Activated CD4-positive, alpha-beta T cell treated with anti-CD3 and anti-CD28 coated beads, Interleukin-2, amount 10 ng/mL, durations not matched to agents 7 days and 5 days (primary cell): ENCODE results near the gene NKAPD1. TPM values are rescaled to one million over a fixed set of nuclear protein-coding genes. Genes with fewer than 3 reads are reported as not detected.

ENCODE experiments used
- CTCF ChIA-PET: fragments of 350-600 bp; sonication (Branson Sonifier 250); formaldehyde crosslinking; loops from one replicate; lab custom pipeline; 2021; ENCODE audit warnings: antibody characterized with exemption; lab: Charles Lee
- POLR2A ChIA-PET: fragments of 350-600 bp; sonication (Branson Sonifier 250); formaldehyde crosslinking; loops from one replicate; lab custom pipeline; 2021; ENCODE audit warnings: antibody characterized with exemption; lab: Charles Lee
- DNase-seq: peaks from one replicate; pipeline ENCODE4 v3.0.0-alpha.2; 2020
- H3K27ac Mint-ChIP-seq: one replicate; pipeline ENCODE4 v1.8.0; 2021; ENCODE audit warnings: mild to moderate bottlenecking, moderate library complexity, mixed read lengths
- H3K27me3 Mint-ChIP-seq: one replicate; pipeline ENCODE4 v1.8.0; 2021; ENCODE audit warnings: mixed read lengths
- H3K36me3 Mint-ChIP-seq: one replicate; pipeline ENCODE4 v1.8.0; 2021; ENCODE audit warnings: low read depth, mixed read lengths
- H3K4me1 Mint-ChIP-seq: one replicate; pipeline ENCODE4 v1.8.0; 2021; ENCODE audit warnings: mixed read lengths
- H3K4me3 Mint-ChIP-seq: one replicate; pipeline ENCODE4 v1.8.0; 2021; ENCODE audit warnings: mild to moderate bottlenecking, moderate library complexity, mixed read lengths
- H3K9me3 Mint-ChIP-seq: one replicate; pipeline ENCODE4 v1.8.0; 2021; ENCODE audit warnings: mixed read lengths
- total RNA-seq, 2 experiments: library from RNA; stranded (reverse); gene quantifications; one replicate each; pipeline ENCODE4 v1.2.3, GENCODE V29; 2021

NKAPD1 gene
- total RNA-seq, 2 experiments from 2014 or later, result 25.3 to 25.6 TPM

DNA sequence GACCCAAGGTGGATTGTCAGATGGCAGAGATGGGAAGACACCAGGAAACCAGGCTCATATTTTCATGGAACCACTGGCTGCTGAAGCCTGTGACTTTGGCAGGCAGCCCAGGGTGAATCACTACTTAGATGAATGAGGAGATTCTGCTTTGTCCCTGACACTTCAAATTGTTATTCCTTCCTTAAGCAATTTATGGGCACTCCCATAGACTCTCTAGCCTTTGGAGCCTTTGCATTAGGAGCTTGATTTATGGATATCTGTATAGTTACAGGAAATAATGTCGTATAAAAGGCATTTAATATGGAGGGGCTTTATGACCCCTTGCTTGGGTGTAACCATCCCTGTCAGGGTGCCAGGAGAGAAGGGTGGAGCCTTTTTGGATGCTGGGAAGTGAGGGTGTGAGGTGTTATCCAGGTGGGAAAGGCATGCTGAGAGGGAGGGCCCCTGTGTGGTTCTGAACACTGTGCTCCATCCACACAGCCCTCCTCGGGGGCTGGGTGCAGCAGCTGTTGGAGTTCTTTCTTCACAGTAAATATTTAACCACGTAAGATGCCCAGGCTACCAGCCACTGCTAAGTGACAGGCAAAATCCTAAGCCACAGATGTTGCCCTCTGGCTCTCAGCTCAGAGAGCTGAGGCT is 54.5 kb downstream of the NKAPD1 start:
- Mint-ChIP-seq H3K27ac (no peak overlapping the region), H3K4me1 (peaks cover 10% of the 10 kb centered on the region), H3K4me3 (no peak overlapping the region), H3K27me3 (no peaks in the 10 kb centered on the region), H3K36me3 (no peaks in the 10 kb centered on the region), H3K9me3 (no peaks in the 10 kb centered on the region)
- DNase-seq, result no peak
- CTCF ChIA-PET, result no interaction called here
- POLR2A ChIA-PET, result no interaction called here

DNA sequence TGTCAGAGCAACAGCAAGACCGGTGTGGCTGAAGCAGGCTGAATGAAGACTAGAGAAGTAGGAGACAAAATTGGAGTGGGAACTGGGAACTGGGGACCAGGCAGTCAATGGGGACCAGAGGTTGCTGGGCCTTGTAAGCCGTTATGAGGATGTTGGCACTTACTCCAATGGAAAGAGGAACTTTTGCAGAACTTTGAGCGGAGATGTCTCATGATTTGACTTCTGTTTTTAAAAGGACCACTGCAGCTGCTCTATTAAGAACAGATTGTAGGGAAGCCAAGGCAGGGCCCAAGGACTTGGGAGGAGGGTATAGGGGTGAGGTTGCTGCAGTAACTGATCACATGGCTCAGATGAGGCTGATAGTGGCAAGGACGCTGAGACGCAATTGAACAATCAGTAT is 55.6 kb downstream of the NKAPD1 start:
- Mint-ChIP-seq H3K27me3 (no peaks in the 10 kb centered on the region), H3K36me3 (no peaks in the 10 kb centered on the region), H3K27ac (no peak overlapping the region), H3K9me3 (no peaks in the 10 kb centered on the region), H3K4me3 (no peak overlapping the region), H3K4me1 (peaks cover 10% of the 10 kb centered on the region)
- ChIA-PET POLR2A (no interaction called here), CTCF (interaction anchor here (0.9 kb wide), 1 partner anchor 16 kb away, joined by 3 read pairs; no protein-coding TSS in a partner anchor)
- no peak for DNase-seq

DNA sequence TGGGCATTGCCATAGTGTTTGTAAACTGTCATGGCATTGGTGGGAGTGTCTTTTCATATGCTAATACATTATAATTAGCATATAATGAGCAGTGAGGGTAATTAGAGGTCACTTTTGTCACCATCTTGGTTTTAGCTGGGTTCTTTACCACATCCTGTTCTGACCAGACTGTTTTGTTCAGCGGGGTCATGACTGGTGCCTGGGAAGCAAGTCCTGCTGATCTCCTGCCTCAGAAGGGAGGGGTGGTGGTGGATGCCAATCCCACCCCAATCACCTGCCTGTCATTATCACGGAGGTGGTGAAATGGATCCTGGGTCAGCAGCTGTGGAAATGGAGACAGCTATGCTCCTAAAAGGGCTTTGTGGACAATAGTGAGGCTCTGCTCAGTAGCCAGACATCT is 58.6 kb downstream of the NKAPD1 start:
- no peak overlapping the region for H3K4me3 Mint-ChIP-seq
- H3K27me3 Mint-ChIP-seq, result no peaks in the 10 kb centered on the region
- H3K4me1 Mint-ChIP-seq, result peaks cover 10% of the 10 kb centered on the region
- H3K36me3 Mint-ChIP-seq, result no peaks in the 10 kb centered on the region
- no peak for DNase-seq
- H3K27ac Mint-ChIP-seq, result no peak overlapping the region
- POLR2A ChIA-PET, result no interaction called here
- CTCF ChIA-PET, result no interaction called here
- H3K9me3 Mint-ChIP-seq, result no peaks in the 10 kb centered on the region

DNA sequence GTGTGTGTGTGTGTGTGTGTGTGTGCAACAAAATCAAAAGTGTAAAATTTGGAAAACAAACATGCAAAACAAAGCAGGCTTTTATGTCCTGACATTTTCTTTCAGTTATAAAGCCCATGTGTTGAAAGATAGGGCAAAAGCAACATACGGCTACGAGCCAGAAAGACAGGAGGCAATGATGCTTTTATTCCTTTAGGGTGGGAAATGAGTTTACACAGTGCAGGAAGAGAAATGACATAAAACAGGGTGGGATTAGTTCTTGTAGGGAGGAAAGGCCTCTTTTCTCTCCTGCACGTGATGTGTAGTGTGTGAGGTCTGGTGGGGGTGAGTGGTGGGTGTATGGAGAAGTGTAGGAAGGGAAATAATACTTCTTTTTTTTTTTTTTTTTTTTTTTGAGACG is 60.4 kb downstream of the NKAPD1 start:
- no peaks in the 10 kb centered on the region for H3K36me3 Mint-ChIP-seq
- no peak for DNase-seq
- H3K27ac Mint-ChIP-seq, result no peak overlapping the region
- H3K4me3 Mint-ChIP-seq, result no peak overlapping the region
- H3K27me3 Mint-ChIP-seq, result no peaks in the 10 kb centered on the region
- H3K9me3 Mint-ChIP-seq, result no peaks in the 10 kb centered on the region
- peaks cover 10% of the 10 kb centered on the region for H3K4me1 Mint-ChIP-seq
- POLR2A ChIA-PET, result no interaction called here
- CTCF ChIA-PET, result interaction anchor here (0.7 to 0.9 kb wide), 2 partner anchors 52 to 181 kb away, joined by 3 read pairs; no protein-coding TSS in a partner anchor

Other genes with a start within 250 kb of the NKAPD1 start
- 10 to 100 TPM; 22.9 to 31.7 TPM for gene ALG9, start 202.7 kb upstream of the NKAPD1 start, total RNA-seq
- gene FDXACB1, start 195.1 kb upstream of the NKAPD1 start, total RNA-seq, result 1 to 10 TPM; 4.2 to 5.1 TPM
- gene CFAP68, start 194.8 kb upstream of the NKAPD1 start, total RNA-seq, result 10 to 100 TPM; 18.3 to 26.5 TPM
- gene CRYAB, start 162.5 kb upstream of the NKAPD1 start, total RNA-seq, result not detected
- not detected for gene HSPB2, start 161.6 kb upstream of the NKAPD1 start, total RNA-seq
- gene C11orf52, start 155.4 kb upstream of the NKAPD1 start, total RNA-seq, result under 1 TPM in 1 of 2 experiments, not detected in 1; 0.27 TPM
- 1 to 10 TPM; 3.1 to 4.1 TPM for gene DIXDC1, start 137.0 kb upstream of the NKAPD1 start, total RNA-seq
- 10 to 100 TPM; 27.7 to 31.6 TPM for gene DLAT, start 48.9 kb upstream of the NKAPD1 start, total RNA-seq
- under 1 TPM in 1 of 2 experiments, not detected in 1; 0.27 TPM for gene PIH1D2, start 282 bp upstream of the NKAPD1 start, total RNA-seq
- gene TIMM8B, start 12.5 kb downstream of the NKAPD1 start, total RNA-seq, result 10 to 100 TPM; 46.4 to 51.4 TPM
- gene SDHD, start 12.6 kb downstream of the NKAPD1 start, total RNA-seq, result 10 to 100 TPM; 87.6 to 97.1 TPM
- under 1 TPM in 1 of 2 experiments, not detected in 1; 0.17 TPM for gene IL18, start 89.8 kb downstream of the NKAPD1 start, total RNA-seq
- under 1 TPM; 0.20 to 0.35 TPM for gene TEX12, start 93.1 kb downstream of the NKAPD1 start, total RNA-seq
- 1 to 10 TPM; 1.2 to 2.4 TPM for gene BCO2, start 101.2 kb downstream of the NKAPD1 start, total RNA-seq
- gene PTS, start 152.1 kb downstream of the NKAPD1 start, total RNA-seq, result 10 to 100 TPM; 18.6 to 19.8 TPM
- gene PLET1, start 186.6 kb downstream of the NKAPD1 start, total RNA-seq, result not detected